Measurements from ENCODE around the gene TOM1L2.

- no peak for TF ChIP-seq POLR2A (IDR thresholded peaks at IDR 0.05)
- no peak for TF ChIP-seq CTCF (IDR thresholded peaks at IDR 0.05 in 4 of 5, conservative IDR thresholded peaks at IDR 0.05 in 1 of 5)
Observed at GRCh38 chr17:17917394-17917793, 54.8 kb downstream of the TOM1L2 start.
